Thyroid gland (tissue), 4 donors: ENCODE measurements around the gene MAP1B. TPM values are rescaled to one million over a fixed set of nuclear protein-coding genes. Genes with fewer than 3 reads are reported as not detected.
A peak's percentile ranks its signal among the peaks of the same experiment; 100 is the strongest.

ENCODE experiments used
- DNase-seq, 2 donors: peaks; one replicate each; pipeline ENCODE4 v3.0.0-alpha.2; 2019
- H3K27ac ChIP-seq, 3 donors: fragments of 200-600 bp; sonication (generic); 1 replicate in 2 of 3; 2 replicates in 1 of 3; pipeline ENCODE4 v1.5.1; 2016 to 2019; ENCODE audit warnings: mild to moderate bottlenecking in 1 of 3, moderate library complexity in 1 of 3
- H3K27me3 ChIP-seq: fragments of 200-600 bp; sonication (generic); one replicate; pipeline ENCODE4 v1.5.1; 2019
- H3K36me3 ChIP-seq, 2 donors: fragments of 200-600 bp; sonication (generic); one replicate each; pipeline ENCODE4 v1.5.1; 2016 to 2019
- H3K4me1 ChIP-seq, 2 donors: fragments of 200-600 bp; sonication (generic); one replicate each; pipeline ENCODE4 v1.5.1; 2017 to 2019
- H3K4me3 ChIP-seq, 3 donors: fragments of 200-600 bp; sonication (generic); replicated peaks in 1 of 3; 1 replicate in 2 of 3; 2 replicates in 1 of 3; pipeline ENCODE4 v1.5.1; 2016; ENCODE audit warnings: mild to moderate bottlenecking in 1 of 3
- H3K9me3 ChIP-seq: fragments of 200-600 bp; sonication (generic); one replicate; pipeline ENCODE4 v1.5.1; 2017
- POLR2A ChIP-seq, 2 donors: fragments of 450-650 bp; IDR thresholded peaks; one replicate each; pipeline ENCODE4 v1.6.1; 2017; ENCODE audit warnings: antibody characterized with exemption in 2 of 2, mild to moderate bottlenecking in 2 of 2, moderate library complexity in 1 of 2
- WGBS, 2 donors: methylation state at CpG; one replicate each; pipeline ENCODE4 v1.1.5; 2017; 5-methylcytosine and 5-hydroxymethylcytosine counted together
- intact Hi-C: fragments of 100-400 bp; cut with DNase I; formaldehyde crosslinking; loops from one replicate; pipeline ENCODE4 v1.15.1; 2023
- total RNA-seq, 4 donors: library from RNA; depleted of rRNA; stranded (reverse); fragments of >200 nt; gene quantifications; one replicate each; pipeline ENCODE4 v1.2.3, GENCODE V29; 2016
- TF ChIP-seq, protein P1 (sequence below), 6 experiments: fragments of 200-600 bp in 3 of 6; fragments of 450-650 bp in 3 of 6; sonication (generic) in 3 of 6; IDR thresholded peaks; one replicate each; pipeline ENCODE4 v1.5.1; 2016 to 2019; ENCODE audit warnings: antibody characterized with exemption in 6 of 6, mild to moderate bottlenecking in 2 of 6, inconsistent platforms in 1 of 6, moderate library complexity in 1 of 6

MAP1B gene
- total RNA-seq, 4 donors from 2014 or later, result 40.3 to 94.9 (median 56.3) TPM

DNA sequence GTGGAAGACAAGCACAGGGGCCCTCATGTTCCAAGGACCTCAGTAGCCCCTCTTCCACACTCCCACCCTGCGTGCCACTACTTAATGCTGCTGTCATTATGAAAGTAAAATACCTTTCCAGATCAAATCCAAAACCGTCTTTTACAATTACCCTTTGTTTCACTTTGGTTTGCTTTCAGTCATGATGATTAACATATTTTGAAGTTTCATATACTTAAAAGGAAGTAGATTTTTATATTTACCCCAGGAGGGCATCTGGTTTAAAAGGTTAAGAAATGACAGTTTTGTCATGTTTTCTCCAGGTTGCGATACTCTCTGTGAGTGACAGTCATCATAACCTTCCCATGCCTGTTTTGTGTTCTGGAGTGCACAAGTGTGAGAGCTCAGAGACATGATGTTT lies 13.5 kb upstream of the MAP1B start:
- no peaks in the 10 kb centered on the region for H3K36me3 ChIP-seq
- TF ChIP-seq POLR2A (IDR thresholded peaks at IDR 0.05), result no peak
- TF ChIP-seq, protein P1, sequence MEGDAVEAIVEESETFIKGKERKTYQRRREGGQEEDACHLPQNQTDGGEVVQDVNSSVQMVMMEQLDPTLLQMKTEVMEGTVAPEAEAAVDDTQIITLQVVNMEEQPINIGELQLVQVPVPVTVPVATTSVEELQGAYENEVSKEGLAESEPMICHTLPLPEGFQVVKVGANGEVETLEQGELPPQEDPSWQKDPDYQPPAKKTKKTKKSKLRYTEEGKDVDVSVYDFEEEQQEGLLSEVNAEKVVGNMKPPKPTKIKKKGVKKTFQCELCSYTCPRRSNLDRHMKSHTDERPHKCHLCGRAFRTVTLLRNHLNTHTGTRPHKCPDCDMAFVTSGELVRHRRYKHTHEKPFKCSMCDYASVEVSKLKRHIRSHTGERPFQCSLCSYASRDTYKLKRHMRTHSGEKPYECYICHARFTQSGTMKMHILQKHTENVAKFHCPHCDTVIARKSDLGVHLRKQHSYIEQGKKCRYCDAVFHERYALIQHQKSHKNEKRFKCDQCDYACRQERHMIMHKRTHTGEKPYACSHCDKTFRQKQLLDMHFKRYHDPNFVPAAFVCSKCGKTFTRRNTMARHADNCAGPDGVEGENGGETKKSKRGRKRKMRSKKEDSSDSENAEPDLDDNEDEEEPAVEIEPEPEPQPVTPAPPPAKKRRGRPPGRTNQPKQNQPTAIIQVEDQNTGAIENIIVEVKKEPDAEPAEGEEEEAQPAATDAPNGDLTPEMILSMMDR (IDR thresholded peaks at IDR 0.05), result no peak
- H3K9me3 ChIP-seq, result no peaks in the 10 kb centered on the region
- 82 to 93% methylated on average over 3 of the region's 3 CpGs for WGBS, 2 donors
- H3K27me3 ChIP-seq, result no peaks in the 10 kb centered on the region
- no peaks in the 10 kb centered on the region for H3K4me1 ChIP-seq
- intact Hi-C loops, result no loop called here
- H3K27ac ChIP-seq, result no peak overlapping the region
- no peak overlapping the region for H3K4me3 ChIP-seq
- DNase-seq, result no peak

DNA sequence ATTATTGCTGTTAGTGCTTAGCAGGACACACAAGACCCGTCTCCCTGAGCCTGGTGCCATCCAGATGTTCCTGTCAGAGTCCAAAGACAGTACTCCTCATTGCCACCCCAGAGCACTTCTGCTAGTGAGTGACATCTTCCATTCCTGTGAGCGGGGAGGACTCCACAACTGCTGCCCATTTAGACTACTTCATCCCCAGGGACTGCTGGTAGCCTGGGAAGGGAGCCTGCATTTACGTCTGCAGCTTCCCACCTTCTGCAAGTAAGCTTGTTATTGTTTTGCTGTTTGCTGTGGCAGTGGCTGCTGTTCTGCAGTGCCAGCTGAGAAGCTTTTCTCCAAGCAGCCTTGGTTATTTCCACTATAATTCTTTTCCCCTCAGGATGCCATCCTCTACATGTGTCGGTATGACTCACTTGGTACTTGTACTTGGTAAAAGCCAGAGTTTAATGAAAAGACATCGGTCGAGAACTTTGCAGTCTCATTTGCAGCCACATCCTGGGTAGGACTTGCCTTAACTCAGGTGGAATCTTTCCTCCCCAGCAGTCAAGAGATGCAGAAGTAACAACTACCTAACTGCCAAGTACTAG lies 10.6 kb upstream of the MAP1B start:
- H3K4me1 ChIP-seq, result no peaks in the 10 kb centered on the region
- H3K27me3 ChIP-seq, result no peaks in the 10 kb centered on the region
- no peak overlapping the region for H3K4me3 ChIP-seq
- H3K9me3 ChIP-seq, result no peaks in the 10 kb centered on the region
- intact Hi-C loops, result no loop called here
- H3K36me3 ChIP-seq, result no peaks in the 10 kb centered on the region
- no peak overlapping the region for H3K27ac ChIP-seq
- WGBS, 2 donors, result 81 to 89% methylated on average over 6 of the region's 6 CpGs
- no peak for TF ChIP-seq POLR2A (IDR thresholded peaks at IDR 0.05)
- TF ChIP-seq, protein P1 (IDR thresholded peaks at IDR 0.05), result no peak
- DNase-seq, result no peak

DNA sequence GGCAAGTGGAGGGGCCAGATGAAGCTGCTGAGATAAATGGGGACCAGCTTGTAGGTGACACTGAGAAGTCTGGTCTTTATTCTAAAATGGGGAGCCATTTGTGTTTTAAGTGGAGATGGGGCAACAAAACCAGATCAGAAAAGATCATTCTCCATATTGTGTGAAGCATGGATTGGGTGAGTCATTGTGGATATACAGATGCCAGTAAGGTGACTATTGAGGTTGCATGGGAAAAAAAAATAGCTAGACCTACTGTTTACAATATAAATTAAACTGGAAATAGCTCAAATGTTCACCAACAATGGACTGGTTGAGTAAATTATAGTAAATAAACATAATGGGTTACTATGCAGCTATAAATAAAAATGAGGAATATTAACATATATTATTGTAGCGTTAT lies 5.4 kb upstream of the MAP1B start:
- H3K36me3 ChIP-seq, result no peaks in the 10 kb centered on the region
- no peaks in the 10 kb centered on the region for H3K9me3 ChIP-seq
- intact Hi-C loops, result no loop called here
- H3K27ac ChIP-seq, result no peak overlapping the region
- WGBS, 2 donors, result 78 to 96% methylated on average over 1 of the region's 1 CpG
- TF ChIP-seq, protein P1 (IDR thresholded peaks at IDR 0.05), result no peak
- no peak for TF ChIP-seq POLR2A (IDR thresholded peaks at IDR 0.05)
- H3K4me1 ChIP-seq, result peaks cover 1 to 2% of the 10 kb centered on the region in 2 donors
- no peaks in the 10 kb centered on the region for H3K27me3 ChIP-seq
- no peak overlapping the region for H3K4me3 ChIP-seq
- no peak for DNase-seq

DNA sequence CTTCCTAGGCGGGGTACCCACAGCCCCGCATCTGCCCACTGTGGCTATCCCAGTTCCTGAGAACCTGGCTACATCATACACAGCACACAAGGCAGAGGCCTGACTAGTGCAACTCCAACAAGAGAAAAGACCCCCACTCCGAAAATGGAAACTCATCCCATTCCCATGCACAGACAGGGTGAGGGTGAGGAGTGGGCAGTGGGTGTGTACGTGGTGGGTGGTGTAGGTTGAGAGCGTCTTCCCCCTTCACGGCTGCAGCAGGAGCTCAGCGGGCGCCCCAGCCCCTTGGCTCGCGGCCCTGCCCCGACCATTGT lies 501 bp upstream of the MAP1B start:
- intact Hi-C loops, result no loop called here

DNA sequence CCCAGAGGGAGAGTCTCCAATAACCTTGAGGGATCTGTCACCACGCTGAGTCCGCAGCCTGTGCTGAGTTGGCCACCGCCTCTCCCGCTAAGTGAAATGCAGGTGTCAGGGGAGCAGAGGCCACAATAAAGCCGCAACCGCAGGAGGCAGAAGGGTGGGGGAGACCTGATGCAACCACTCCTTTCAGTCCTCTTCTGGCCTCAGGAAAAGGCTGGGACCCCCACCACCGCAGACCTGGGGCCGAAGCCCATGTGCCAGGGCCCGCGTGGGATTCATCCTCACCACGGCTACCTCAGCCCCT lies 576 bp downstream of the MAP1B start:
- H3K9me3 ChIP-seq, result no peaks in the 10 kb centered on the region
- H3K27me3 ChIP-seq, result no peaks in the 10 kb centered on the region
- TF ChIP-seq, protein P1 (IDR thresholded peaks at IDR 0.05), result no peak
- no peak for TF ChIP-seq POLR2A (IDR thresholded peaks at IDR 0.05)
- WGBS, 2 donors, result 0 to 2% methylated on average over 11 of the region's 11 CpGs
- H3K4me1 ChIP-seq, result peaks cover 4 to 12% of the 10 kb centered on the region in 2 donors
- H3K27ac ChIP-seq, result peak overlapping the region; percentile 25 to 75 (median 57)
- peak; percentile 6 to 10 for DNase-seq
- intact Hi-C loops, result no loop called here
- H3K36me3 ChIP-seq, result no peaks in the 10 kb centered on the region
- peak overlapping the region; percentile 56 to 81 (median 69) for H3K4me3 ChIP-seq

More for the DNA sequence above, 501 bp upstream of the MAP1B start:
- peak overlapping the region in 2 of 3 donors; percentile 57 to 75 for H3K27ac ChIP-seq
- 26 to 52% methylated on average over 4 to 7 of the region's 11 CpGs for WGBS, 2 donors
- H3K4me3 ChIP-seq, result peak overlapping the region in 1 of 3 donors; percentile 81
- peaks cover 4 to 12% of the 10 kb centered on the region in 2 donors for H3K4me1 ChIP-seq
- no peak for DNase-seq
- TF ChIP-seq, protein P1 (IDR thresholded peaks at IDR 0.05), result no peak
- TF ChIP-seq POLR2A (IDR thresholded peaks at IDR 0.05), result no peak
- H3K27me3 ChIP-seq, result no peaks in the 10 kb centered on the region
- no peaks in the 10 kb centered on the region for H3K36me3 ChIP-seq
- H3K9me3 ChIP-seq, result no peaks in the 10 kb centered on the region
